HepG2 (cell line): Measurements from ENCODE around the gene HMCN1. TPM values are rescaled to one million over a fixed set of nuclear protein-coding genes. Genes with fewer than 3 reads are reported as not detected.

ENCODE experiments used
- ATAC-seq: fragments of 200-7000 bp; cut with Tn5 transposase; 3 replicates; pipeline ENCODE4 v1.9.1; 2020; ENCODE audit warnings: mild to moderate bottlenecking, moderate library complexity
- BruUV-seq: library from RNA; stranded (reverse); fragments of 400-500 nt; replicated peaks from 2 replicates; lab custom pipeline; 2021; lab: Mats Ljungman, UMichigan
- CTCF ChIA-PET: fragments of 300-600 bp; formaldehyde crosslinking; extraction: SDS; loops from one replicate; lab custom pipeline; 2021; ENCODE audit warnings: low total read pairs, inconsistent platforms, low intra/inter-chr PET ratio; lab: Yijun Ruan, JAX
- POLR2A ChIA-PET: fragments of 350-600 bp; sonication (Branson Sonifier 250); formaldehyde crosslinking; loops from one replicate; lab custom pipeline; 2020; ENCODE audit warnings: antibody characterized with exemption, inconsistent platforms; lab: Yijun Ruan, JAX
- DNase-seq: peaks from one replicate; pipeline ENCODE4 v3.0.0-alpha.2; 2015; ENCODE audit warnings: low spot score
- FAIRE-seq: peaks from 3 replicates; lab custom pipeline; 2011; peaks lifted over from hg19 to GRCh38; lab: Jason Lieb, UNC
- H2AFZ ChIP-seq: one replicate; pipeline ENCODE4 v1.6.1; 2011; ENCODE audit warnings: low read length, inconsistent platforms
- H3K27ac ChIP-seq: fragments of 300-600 bp; 3 replicates; pipeline ENCODE4 v1.8.0; 2011; ENCODE audit warnings: mixed run types, mild to moderate bottlenecking, mixed read lengths, low read length, inconsistent platforms; ENCODE audit not compliant: insufficient read depth; ENCODE audit errors: extremely low read length
- H3K27me3 ChIP-seq, 2 experiments: fragments of 200-600 bp in 1 of 2; 2 replicates in 1 of 2; 3 replicates in 1 of 2; pipeline versions ENCODE4 v1.6.0 to v1.8.0; 2011; ENCODE audit warnings: low read length in 2 of 2, mild to moderate bottlenecking in 2 of 2, moderate library complexity in 2 of 2, inconsistent platforms in 1 of 2; ENCODE audit not compliant: insufficient read depth in 2 of 2, control insufficient read depth in 1 of 2
- H3K36me3 ChIP-seq, 2 experiments: fragments of 200-600 bp in 1 of 2; replicated peaks in 1 of 2; 2 replicates in 1 of 2; 3 replicates in 1 of 2; pipeline versions ENCODE4 v1.5.1 to v1.8.0; 2011; ENCODE audit warnings: low read length in 2 of 2, inconsistent platforms in 1 of 2; ENCODE audit not compliant: insufficient read depth in 2 of 2, control insufficient read depth in 1 of 2
- H3K4me1 ChIP-seq: 2 replicates; pipeline ENCODE4 v1.5.1; 2012; ENCODE audit warnings: low read length, inconsistent platforms; ENCODE audit not compliant: insufficient read depth
- H3K4me2 ChIP-seq: 2 replicates; pipeline ENCODE4 v1.6.0; 2011; ENCODE audit warnings: low read depth, low read length, inconsistent platforms
- H3K4me3 ChIP-seq, 3 experiments: fragments of 200-600 bp in 1 of 3; sonication (generic), shearing (Covaris generic) in 1 of 3; replicated peaks in 1 of 3; 2 replicates each; pipeline ENCODE4 v1.5.1; 2011 to 2016; ENCODE audit warnings: low read length in 3 of 3, inconsistent platforms in 2 of 3, low read depth in 2 of 3, mild to moderate bottlenecking in 2 of 3, control low read depth in 1 of 3, mixed read lengths in 1 of 3; ENCODE audit not compliant: insufficient read depth in 1 of 3
- H3K79me2 ChIP-seq: one replicate; pipeline ENCODE4 v1.6.1; 2011; ENCODE audit warnings: low read length, inconsistent platforms; ENCODE audit not compliant: insufficient read depth
- H3K9ac ChIP-seq: 2 replicates; pipeline ENCODE4 v1.6.0; 2011; ENCODE audit warnings: mild to moderate bottlenecking, low read depth, low read length, inconsistent platforms; ENCODE audit not compliant: insufficient read depth
- H3K9me3 ChIP-seq: 2 replicates; pipeline ENCODE4 v1.5.1; 2012; ENCODE audit warnings: mild to moderate bottlenecking, low read length
- H4K20me1 ChIP-seq: 2 replicates; pipeline ENCODE4 v1.6.0; 2011; ENCODE audit warnings: inconsistent platforms, mild to moderate bottlenecking, low read length, moderate library complexity; ENCODE audit not compliant: insufficient read depth
- EZH2 ChIP-seq: conservative IDR thresholded peaks from 2 replicates; pipeline ENCODE4 v1.6.1; 2012; ENCODE audit warnings: mild to moderate bottlenecking, low read depth, low read length, moderate library complexity
- FIP1L1 ChIP-seq: fragments of 200-400 bp; formaldehyde crosslinking; IDR thresholded peaks from 2 replicates; pipeline ENCODE4 v1.6.1; 2018; ENCODE audit warnings: low read depth, mild to moderate bottlenecking, low read length, moderate library complexity, borderline replicate concordance; ENCODE audit not compliant: insufficient read depth
- GABPA ChIP-seq, 2 experiments: IDR thresholded peaks; 2 replicates each; pipeline ENCODE4 v1.6.1; 2011 to 2016; ENCODE audit warnings: low read depth in 2 of 2, low read length in 1 of 2, missing biosample characterization in 1 of 2, missing genetic modification characterization in 1 of 2
- KDM2A ChIP-seq: sonication (generic); formaldehyde crosslinking; IDR thresholded peaks from 2 replicates; pipeline ENCODE4 v1.4.0; 2020; ENCODE audit warnings: low read depth, missing genetic modification reagents, borderline replicate concordance
- POGZ ChIP-seq: sonication (generic); formaldehyde crosslinking; IDR thresholded peaks from 2 replicates; pipeline ENCODE4 v1.4.0; 2020; ENCODE audit warnings: mild to moderate bottlenecking, missing genetic modification reagents
- ZNF484 ChIP-seq: sonication (generic); formaldehyde crosslinking; IDR thresholded peaks from 2 replicates; pipeline ENCODE4 v1.5.1; 2020; ENCODE audit warnings: mild to moderate bottlenecking, low read depth, missing genetic modification reagents, borderline replicate concordance
- WGBS: methylation state at CpG from one replicate; pipeline ENCODE4 v1.1.6; 2017; ENCODE audit warnings: low lambda C conversion rate; 5-methylcytosine and 5-hydroxymethylcytosine counted together
- in situ Hi-C: cut with HindIII; loops from 2 replicates; pipeline ENCODE4 v1.10.0; 2017; ENCODE audit warnings: low pct_unique_long_range_greater_than_20kb; ENCODE audit not compliant: extremely low pct_ligation_motif_present
- intact Hi-C: fragments of 100-400 bp; cut with micrococcal nuclease; formaldehyde crosslinking; loops from one replicate; pipeline ENCODE4 v1.10.0; 2022; ENCODE audit not compliant: unreplicated experiment
- polyA plus RNA-seq, 8 experiments: library from polyadenylated mRNA; depleted of rRNA in 3 of 8; stranded (reverse) in 7 of 8; unstranded in 1 of 8; fragments of >200 nt; fragmentation: Illumina TruSeq in 4 of 8; extraction: Trizol in 4 of 8; gene quantifications; 2 replicates each; pipeline versions ENCODE4 v1.2.1 to v1.2.3, GENCODE V29; 2011 to 2016; ENCODE audit warnings: low read depth in 4 of 8, missing spikeins in 1 of 8, mixed read lengths in 1 of 8; ENCODE audit not compliant: insufficient read depth in 1 of 8
- total RNA-seq, 5 experiments: library from RNA; depleted of rRNA; stranded (reverse); fragments of >200 nt; fragmentation: Illumina TruSeq; extraction: Trizol; gene quantifications; 2 replicates each; pipeline ENCODE4 v1.2.3, GENCODE V29; 2016; ENCODE audit warnings: low read depth in 1 of 5

The HMCN1 gene
- total and polyA plus RNA-seq, 2 of the 13 experiments (the other 11 are each of a cell fraction or from before 2014, with no cell fraction given) = 0.03 TPM; not detected in 1

GRCh38 chr1:185939142-185939541 is 205.0 kb downstream of the HMCN1 start:
- H3K27ac ChIP-seq = no peak overlapping the region
- no peak overlapping the region for H3K9ac ChIP-seq
- H3K79me2 ChIP-seq = no peaks in the 10 kb centered on the region
- H4K20me1 ChIP-seq = no peaks in the 10 kb centered on the region
- no peaks in the 10 kb centered on the region for H3K27me3 ChIP-seq
- BruUV-seq = no TSS peak
- no peaks in the 10 kb centered on the region for H3K36me3 ChIP-seq
- ChIA-PET POLR2A (no interaction called here), CTCF (no interaction called here)
- no peaks in the 10 kb centered on the region for H3K9me3 ChIP-seq
- TF ChIP-seq EZH2 = no peak
- 0% methylated on average over 3 of the region's 3 CpGs for WGBS
- H2AFZ ChIP-seq = no peak overlapping the region
- H3K4me3 ChIP-seq = no peak overlapping the region
- ATAC-seq (no peak), DNase-seq (no peak), FAIRE-seq (no peak)
- no peaks in the 10 kb centered on the region for H3K4me1 ChIP-seq
- no peak overlapping the region for H3K4me2 ChIP-seq
- intact Hi-C loops (no loop called here), in situ Hi-C loops (no loop called here)

GRCh38 chr1:185942961-185943360 is 208.8 kb downstream of the HMCN1 start:
- Histone ChIP-seq H3K79me2 (no peaks in the 10 kb centered on the region), H3K27ac (no peak overlapping the region), H3K4me2 (no peak overlapping the region), H3K9me3 (no peaks in the 10 kb centered on the region), H3K36me3 (no peaks in the 10 kb centered on the region), H3K4me3 (no peak overlapping the region), H4K20me1 (no peaks in the 10 kb centered on the region), H3K27me3 (no peaks in the 10 kb centered on the region), H3K4me1 (no peaks in the 10 kb centered on the region), H3K9ac (no peak overlapping the region), H2AFZ (no peak overlapping the region)
- 21% methylated on average over 4 of the region's 4 CpGs for whole genome bisulfite sequencing
- no peak for TF ChIP-seq POGZ (CRISPR knock-in tag)
- TF ChIP-seq ZNF484 = no peak
- TF ChIP-seq KDM2A (CRISPR knock-in tag) = no peak
- TF ChIP-seq GABPA (IDR thresholded peaks at IDR 0.05; ENCODE audit: low read depth, low read length) = no peak
- no peak for TF ChIP-seq GABPA (CRISPR knock-in tag; IDR thresholded peaks at IDR 0.05; ENCODE audit: low read depth)
- TF ChIP-seq FIP1L1 = no peak
- ChIA-PET POLR2A (no interaction called here), CTCF (no interaction called here)
- no TSS peak for BruUV-seq
- intact Hi-C loops = no loop called here
- FAIRE-seq (no peak), DNase-seq (no peak), ATAC-seq (no peak)
- in situ Hi-C loops = no loop called here
